ENCODE data around the gene OR5K1. TPM values are rescaled to one million over a fixed set of nuclear protein-coding genes. Genes with fewer than 3 reads are reported as not detected.

Gene OR5K1
- total RNA-seq, 1 experiment from 2014 or later = not detected

GRCh38 chr3:98482717-98483482 is 19.9 kb downstream of the OR5K1 start (continued):
- TF ChIP-seq SP1 (IDR thresholded peaks at IDR 0.05; ENCODE audit: low read depth) (no peak; the same call in 1 of the 2 replicates), ZNF274 (IDR thresholded peaks at IDR 0.05; ENCODE audit: low read depth, low read length) (no peak), YY1 (IDR thresholded peaks at IDR 0.05; ENCODE audit: extremely low read depth, insufficient replicate concordance, low read depth, low read length) (peak; percentile 4), EZH2phosphoT487 (IDR thresholded peaks at IDR 0.05; ENCODE audit: borderline replicate concordance) (no peak)

GRCh38 chr3:98483626-98484025 is 20.6 kb downstream of the OR5K1 start:
- H3K9me2 ChIP-seq (ENCODE audit: insufficient read depth) = no peaks in the 10 kb centered on the region
- ATAC-seq (peak; percentile 19; the same call in 1 of the 2 replicates), DNase-seq (ENCODE audit: low read depth, low spot score) (peak; percentile 37)
- peak overlapping the region in 1 of 2 experiments; percentile 10; a peak in 1 of 4 replicates for H3K4me3 ChIP-seq (replicated peaks in 1 of 2; ENCODE audit: low read depth in 1 of 2, low read length in 2 of 2)
- ChIA-PET RAD21 (ENCODE audit: low non-redundant PET in 1 of 2, low total read pairs in 2 of 2, uncharacterized antibody in 2 of 2, unreplicated experiment in 2 of 2) (no interaction called here), CTCF (interaction anchor here (1.4 kb wide), 1 partner anchor 32 kb away, joined by 3 read pairs; no protein-coding TSS in a partner anchor), POLR2A (interaction anchor here (0.8 to 3.1 kb wide), 10 partner anchors 18 to 82 kb away, joined by 3 to 12 read pairs (median 3); partner anchors contain the start of genes CLDND1 and OR5K1)
- BruUV-seq (replicated peaks) = TSS peak; percentile 91
- no peaks in the 10 kb centered on the region for H3K27me3 ChIP-seq (ENCODE audit: insufficient read depth, low read length)
- peak overlapping the region; percentile 85 for H2AFZ ChIP-seq (ENCODE audit: low read depth, low read length, poor library complexity, severe bottlenecking)
- H3K36me3 ChIP-seq (ENCODE audit: control insufficient read depth in 1 of 2, insufficient read depth in 2 of 2, low read length in 2 of 2) = no peaks in the 10 kb centered on the region
- H3K4me2 ChIP-seq (ENCODE audit: low read length) = peak overlapping the region; percentile 62
- intact Hi-C loops (cut with micrococcal nuclease) = no loop called here
- H3K27ac ChIP-seq (ENCODE audit: low read depth, low read length) = peak overlapping the region; percentile 55
- H4K20me1 ChIP-seq (ENCODE audit: insufficient read depth) = no peaks in the 10 kb centered on the region
- no peaks in the 10 kb centered on the region; a peak in 1 of 4 replicates for H3K9me3 ChIP-seq (ENCODE audit: control insufficient read depth in 1 of 2, insufficient read depth in 1 of 2, low read depth in 1 of 2, low read length in 2 of 2)
- H3K4me1 ChIP-seq (ENCODE audit: control insufficient read depth in 1 of 2, insufficient read depth in 2 of 2, low read length in 2 of 2) = peaks cover 19 to 21% of the 10 kb centered on the region in 2 experiments
- TF ChIP-seq ZNF274 (IDR thresholded peaks at IDR 0.05; ENCODE audit: low read depth, low read length) (no peak), TCF7L2 (IDR thresholded peaks at IDR 0.05; ENCODE audit: borderline replicate concordance, extremely low read depth, insufficient read depth, insufficient read length) (no peak), CEBPB (IDR thresholded peaks at IDR 0.05; ENCODE audit: low read depth) (peak; percentile 82), RAD21 (IDR thresholded peaks at IDR 0.05; ENCODE audit: low read depth) (0 out of 2 replicates have a peak, but pooled peaks have one; percentile 4), ZBTB33 (IDR thresholded peaks at IDR 0.05; ENCODE audit: extremely low read depth, insufficient replicate concordance, low read length) (no peak)
- H3K79me2 ChIP-seq (ENCODE audit: insufficient read depth, low read length) = no peaks in the 10 kb centered on the region
- peak overlapping the region; percentile 34 for H3K9ac ChIP-seq (ENCODE audit: low read length)

Measured in HCT116 (cell line).